K562 (cell line): Measurements from ENCODE around the gene DTX3. TPM values are rescaled to one million over a fixed set of nuclear protein-coding genes. Genes with fewer than 3 reads are reported as not detected.
A peak's percentile ranks its signal among the peaks of the same experiment; 100 is the strongest.

Experiments used
- ATAC-seq: fragments of 200-7000 bp; cut with Tn5 transposase; 3 replicates; pipeline ENCODE4 v1.9.1; 2020; ENCODE audit warnings: moderate library complexity
- BruUV-seq: library from RNA; stranded (reverse); fragments of 400-500 nt; replicated peaks from 2 replicates; lab custom pipeline; 2021; lab: Mats Ljungman, UMichigan
- CTCF ChIA-PET: fragments of 300-600 bp; formaldehyde crosslinking; extraction: SDS; loops from one replicate; lab custom pipeline; 2021; ENCODE audit warnings: low intra/inter-chr PET ratio; lab: Yijun Ruan, JAX
- POLR2A ChIA-PET: fragments of 300-600, 350-650 bp; sonication (Branson Sonifier 250); formaldehyde crosslinking; extraction: SDS; loops from one replicate; lab custom pipeline; 2021; ENCODE audit warnings: antibody characterized with exemption, inconsistent platforms; lab: Yijun Ruan, JAX
- DNase-seq, 4 experiments: peaks; one replicate each; pipeline versions ENCODE4 v3.0.0 to v3.0.0-alpha.2; 2011 to 2018; ENCODE audit warnings: low spot score in 3 of 4, mixed read lengths in 3 of 4; ENCODE audit errors: extremely low read depth in 1 of 4
- FAIRE-seq: peaks from 2 replicates; lab custom pipeline; 2011; peaks lifted over from hg19 to GRCh38; lab: Jason Lieb, UNC
- H2AFZ ChIP-seq: 2 replicates; pipeline ENCODE4 v1.6.0; 2011; ENCODE audit warnings: low read depth, low read length, control low read depth, inconsistent platforms
- H3K27ac ChIP-seq: fragments of 200-600 bp; 3 replicates; pipeline ENCODE4 v1.8.0; 2011; ENCODE audit warnings: low read depth, mild to moderate bottlenecking, control low read depth, inconsistent platforms, low read length, moderate library complexity, mixed read lengths; ENCODE audit errors: extremely low read depth
- H3K27me3 ChIP-seq, 2 experiments: fragments of 300-600 bp in 1 of 2; 2 replicates in 1 of 2; 3 replicates in 1 of 2; pipeline versions ENCODE4 v1.6.0 to v1.8.0; 2011; ENCODE audit warnings: inconsistent platforms in 2 of 2, low read length in 2 of 2, mild to moderate bottlenecking in 1 of 2, mixed read lengths in 1 of 2, moderate library complexity in 1 of 2; ENCODE audit not compliant: control insufficient read depth in 2 of 2, insufficient read depth in 2 of 2
- H3K36me3 ChIP-seq: fragments of 300-600 bp; 3 replicates; pipeline ENCODE4 v1.8.0; 2011; ENCODE audit warnings: mild to moderate bottlenecking, low read length, inconsistent platforms; ENCODE audit not compliant: control insufficient read depth, insufficient read depth
- H3K4me1 ChIP-seq, 2 experiments: fragments of 200-600 bp in 1 of 2; replicated peaks in 1 of 2; 2 replicates in 1 of 2; 3 replicates in 1 of 2; pipeline versions ENCODE4 v1.5.1 to v1.8.0; 2011; ENCODE audit warnings: inconsistent platforms in 2 of 2, low read length in 2 of 2, mild to moderate bottlenecking in 1 of 2, mixed read lengths in 1 of 2, moderate library complexity in 1 of 2; ENCODE audit not compliant: control insufficient read depth in 2 of 2, insufficient read depth in 2 of 2
- H3K4me2 ChIP-seq: 2 replicates; pipeline ENCODE4 v1.6.1; 2011; ENCODE audit warnings: low read length, control low read depth, inconsistent platforms, mixed read lengths; ENCODE audit not compliant: insufficient read depth
- H3K4me3 ChIP-seq: fragments of 200-600 bp; sonication (generic), shearing (Covaris generic); 2 replicates; pipeline ENCODE4 v1.5.1; 2016; ENCODE audit warnings: control low read depth, inconsistent platforms
- H3K79me2 ChIP-seq: fragments of 200-600 bp; 3 replicates; pipeline ENCODE4 v1.8.0; 2011; ENCODE audit warnings: low read length, inconsistent platforms; ENCODE audit not compliant: control insufficient read depth, insufficient read depth
- H3K9ac ChIP-seq, 2 experiments: 2 replicates each; pipeline versions ENCODE4 v1.6.0 to v1.6.1; 2011; ENCODE audit warnings: low read depth in 2 of 2, low read length in 2 of 2, control low read depth in 1 of 2, inconsistent platforms in 1 of 2, mild to moderate bottlenecking in 1 of 2, mixed read lengths in 1 of 2; ENCODE audit not compliant: insufficient read depth in 1 of 2
- H3K9me1 ChIP-seq: one replicate; pipeline ENCODE4 v1.6.0; 2011; ENCODE audit warnings: inconsistent platforms, mild to moderate bottlenecking, low read length, moderate library complexity; ENCODE audit not compliant: control insufficient read depth, insufficient read depth
- H3K9me3 ChIP-seq: replicated peaks from 2 replicates; pipeline ENCODE4 v1.5.1; 2011; ENCODE audit warnings: low read depth, low read length, inconsistent platforms; ENCODE audit not compliant: control insufficient read depth, insufficient read depth
- H4K20me1 ChIP-seq: replicated peaks from 2 replicates; pipeline ENCODE4 v1.6.1; 2011; ENCODE audit warnings: low read length, inconsistent platforms, mixed read lengths; ENCODE audit not compliant: control insufficient read depth, insufficient read depth
- ARID1B ChIP-seq: fragments of 450-650 bp; IDR thresholded peaks from 2 replicates; pipeline ENCODE4 v1.6.1; 2016; ENCODE audit warnings: antibody characterized with exemption, mild to moderate bottlenecking, inconsistent platforms
- ARID4B ChIP-seq: sonication (generic); formaldehyde crosslinking; IDR thresholded peaks from 2 replicates; pipeline ENCODE4 v1.8.0; 2022; ENCODE audit warnings: mild to moderate bottlenecking, missing genetic modification reagents
- CBFA2T2 ChIP-seq: fragments of 450-650 bp; conservative IDR thresholded peaks from 2 replicates; pipeline ENCODE4 v1.6.1; 2017; ENCODE audit warnings: mild to moderate bottlenecking
- CBFA2T3 ChIP-seq: fragments of 450-650 bp; IDR thresholded peaks from 2 replicates; pipeline ENCODE4 v1.6.1; 2017
- DPF2 ChIP-seq: fragments of 450-650 bp; IDR thresholded peaks from 2 replicates; pipeline ENCODE4 v1.6.1; 2016
- MTA2 ChIP-seq: fragments of 450-650 bp; IDR thresholded peaks from 2 replicates; pipeline ENCODE4 v1.6.1; 2016; ENCODE audit warnings: low read depth
- NFIC ChIP-seq: fragments of 450-650 bp; IDR thresholded peaks from 2 replicates; pipeline ENCODE4 v1.6.1; 2017; ENCODE audit warnings: mild to moderate bottlenecking, inconsistent platforms
- RBM34 ChIP-seq: fragments of 200-400 bp; formaldehyde crosslinking; IDR thresholded peaks from 2 replicates; pipeline ENCODE4 v1.6.1; 2018; ENCODE audit warnings: low read length, borderline replicate concordance; ENCODE audit not compliant: insufficient read depth
- SIX5 ChIP-seq, 2 experiments: IDR thresholded peaks; 2 replicates each; pipeline ENCODE4 v1.6.1; 2011; ENCODE audit warnings: low read length in 2 of 2, borderline replicate concordance in 1 of 2, low read depth in 1 of 2, mild to moderate bottlenecking in 1 of 2, moderate library complexity in 1 of 2; ENCODE audit not compliant: insufficient read depth in 1 of 2
- SMARCA4 ChIP-seq: fragments of 450-650 bp; IDR thresholded peaks from 2 replicates; pipeline ENCODE4 v1.6.1; 2016
- TAF9B ChIP-seq: fragments of 450-650 bp; IDR thresholded peaks from 2 replicates; pipeline ENCODE4 v1.6.1; 2018; ENCODE audit warnings: mild to moderate bottlenecking; ENCODE audit not compliant: partially characterized antibody
- TAL1 ChIP-seq: fragments of 450-650 bp; IDR thresholded peaks from 2 replicates; pipeline ENCODE4 v1.6.1; 2016; ENCODE audit warnings: mild to moderate bottlenecking
- TCF3 ChIP-seq: sonication (generic); formaldehyde crosslinking; IDR thresholded peaks from 2 replicates; pipeline ENCODE4 v1.4.0; 2020; ENCODE audit warnings: mild to moderate bottlenecking, missing genetic modification reagents
- TEAD4 ChIP-seq, 2 experiments: sonication (generic) in 1 of 2; formaldehyde crosslinking in 1 of 2; IDR thresholded peaks; 2 replicates each; pipeline versions ENCODE4 v1.6.1 to v1.8.0; 2012 to 2022; ENCODE audit warnings: borderline replicate concordance in 1 of 2, inconsistent platforms in 1 of 2, low read length in 1 of 2, mild to moderate bottlenecking in 1 of 2, missing genetic modification reagents in 1 of 2
- ZNF551 ChIP-seq: fragments of 250-450 bp; sonication (Bioruptor Pico); IDR thresholded peaks from 2 replicates; pipeline ENCODE4 v1.5.0; 2021; ENCODE audit warnings: mild to moderate bottlenecking, moderate library complexity
- ZNF583 ChIP-seq: fragments of 250-450 bp; sonication (Bioruptor Pico); IDR thresholded peaks from 2 replicates; pipeline ENCODE4 v1.4.0; 2020
- ZNF75A ChIP-seq: fragments of 450-650 bp; formaldehyde crosslinking; IDR thresholded peaks from 2 replicates; pipeline ENCODE4 v1.4.0; 2020; ENCODE audit warnings: mild to moderate bottlenecking
- WGBS: fragments of 100-300 bp; shearing (Covaris generic); methylation state at CpG from one replicate; pipeline ENCODE4 v1.1.6; 2016; ENCODE audit warnings: low coverage, mixed read lengths; ENCODE audit not compliant: insufficient coverage; ENCODE audit errors: missing lambda C conversion rate; 5-methylcytosine and 5-hydroxymethylcytosine counted together
- in situ Hi-C: fragments of 300-500 bp; cut with MboI; formaldehyde crosslinking; loops from 4 replicates; pipeline ENCODE4 v1.15.0; 2018; ENCODE audit warnings: inconsistent platforms, mixed read lengths
- intact Hi-C: fragments of 100-400 bp; cut with micrococcal nuclease; formaldehyde crosslinking; loops from 2 replicates; pipeline ENCODE4 v1.14.2; 2022
- polyA plus RNA-seq, 8 experiments: library from polyadenylated mRNA; depleted of rRNA in 4 of 8; stranded (reverse) in 5 of 8; unstranded in 3 of 8; fragments of >200 nt; fragmentation: Nextera tagmentation in 2 of 8; fragmentation: Illumina TruSeq in 1 of 8; extraction: Ambion mirVana in 2 of 8; extraction: Trizol in 1 of 8; gene quantifications; 2 replicates each; pipeline versions ENCODE4 v1.2.1 to v1.2.3, GENCODE V29; 2011 to 2014; ENCODE audit warnings: inconsistent platforms in 1 of 8, missing spikeins in 1 of 8
- total RNA-seq, 7 experiments: library from RNA; depleted of rRNA in 6 of 7; stranded (reverse); fragments of >200 nt in 6 of 7; fragmentation: Illumina TruSeq in 2 of 7; extraction: Trizol in 2 of 7; gene quantifications; 2 replicates each; pipeline versions ENCODE4 v1.2.1 to v1.2.3, GENCODE V29; 2011 to 2021; ENCODE audit warnings: low replicate concordance in 1 of 7

DTX3 gene
- total and polyA plus RNA-seq, 9 of the 15 experiments (the other 6 are each of a cell fraction or from before 2014, with no cell fraction given) = 0.03 to 0.09 (median 0.06) TPM; not detected in 6

- no peak for FAIRE-seq
- in situ Hi-C loops = no loop called here
Observed at GRCh38 chr12:57622293-57623245, 17.9 kb downstream of the DTX3 start.

More at GRCh38 chr12:57622293-57623245, 17.9 kb downstream of the DTX3 start:
- Histone ChIP-seq H3K9me1 (no peaks in the 10 kb centered on the region), H3K27me3 (no peaks in the 10 kb centered on the region), H3K4me3 (no peak overlapping the region), H3K4me2 (peak overlapping the region; percentile 76; the same call in 1 of the 2 replicates), H3K27ac (no peak overlapping the region), H3K36me3 (peaks cover 12% of the 10 kb centered on the region; the same call in 1 of the 3 replicates), H2AFZ (peak overlapping the region; percentile 94), H4K20me1 (no peaks in the 10 kb centered on the region)
- 41% methylated on average over 9 of the region's 9 CpGs for WGBS
- POLR2A ChIA-PET = interaction anchor here (0.7 to 1.0 kb wide), 5 partner anchors 10 to 163 kb away, joined by 3 to 4 read pairs (median 3); partner anchors contain the start of genes B4GALNT1 and GLI1
- intact Hi-C loops = loop anchor here (5.0 kb wide), 1 partner anchor 100 kb away; the partner anchor contains the start of genes DDIT3 and MBD6
- DNase-seq (peak; percentile 55 to 85 (median 78)), ATAC-seq (peak; percentile 22)
- 0 out of 2 replicates have a peak, but pooled peaks have one; percentile 35 for TF ChIP-seq MTA2
- TF ChIP-seq ZNF583 (CRISPR knock-in tag) = no peak
- 0 out of 2 replicates have a peak, but pooled peaks have one; percentile 30 for TF ChIP-seq SMARCA4
- peak; percentile 56 for TF ChIP-seq TCF3 (CRISPR knock-in tag)
- peak; percentile 69 for TF ChIP-seq CBFA2T2
- TF ChIP-seq TEAD4 (IDR thresholded peaks at IDR 0.05; ENCODE audit: low read length) = peak; percentile 55
- TF ChIP-seq TEAD4 (CRISPR knock-in tag; IDR thresholded peaks at IDR 0.05; ENCODE audit: borderline replicate concordance) = no peak
- peak; percentile 46; the same call in 1 of the 2 replicates for TF ChIP-seq NFIC
- TF ChIP-seq TAL1 = peak; percentile 78
- TF ChIP-seq TAF9B = no peak
- TF ChIP-seq ZNF75A (CRISPR knock-in tag) = peak; percentile 83
- TF ChIP-seq ARID1B = peak; percentile 81
- no peak for TF ChIP-seq ZNF551
- TF ChIP-seq CBFA2T3 = peak; percentile 86
- no peak for TF ChIP-seq RBM34
- 0 out of 2 replicates have a peak, but pooled peaks have one; percentile 22 for TF ChIP-seq DPF2
- TF ChIP-seq ARID4B (CRISPR knock-in tag) = 0 out of 2 replicates have a peak, but pooled peaks have one; percentile 37
- TF ChIP-seq SIX5 (IDR thresholded peaks at IDR 0.05; ENCODE audit: borderline replicate concordance in 1 of 2, insufficient read depth in 1 of 2, low read depth in 1 of 2, low read length in 2 of 2) = no peak
- TF ChIP-seq, all 486 proteins: peak for 12
- CTCF ChIA-PET = interaction anchor here (2.7 kb wide), 1 partner anchor 40 kb away, joined by 36 read pairs; no protein-coding TSS in a partner anchor
- Histone ChIP-seq H3K9me3 (no peaks in the 10 kb centered on the region), H3K9ac (peak overlapping the region in 1 of 2 experiments; percentile 73; a peak in 2 of 4 replicates), H3K79me2 (no peaks in the 10 kb centered on the region), H3K4me1 (peaks cover 21 to 40% of the 10 kb centered on the region in 2 experiments)
- BruUV-seq = no TSS peak
